ENCODE measurements around the gene SLIT3. TPM values are rescaled to one million over a fixed set of nuclear protein-coding genes. Genes with fewer than 3 reads are reported as not detected.

Gene SLIT3
- total and polyA plus RNA-seq, 9 of the 15 experiments (the other 6 are each of a cell fraction or from before 2014, with no cell fraction given) = 0.01 to 0.04 TPM; not detected in 7

DNA sequence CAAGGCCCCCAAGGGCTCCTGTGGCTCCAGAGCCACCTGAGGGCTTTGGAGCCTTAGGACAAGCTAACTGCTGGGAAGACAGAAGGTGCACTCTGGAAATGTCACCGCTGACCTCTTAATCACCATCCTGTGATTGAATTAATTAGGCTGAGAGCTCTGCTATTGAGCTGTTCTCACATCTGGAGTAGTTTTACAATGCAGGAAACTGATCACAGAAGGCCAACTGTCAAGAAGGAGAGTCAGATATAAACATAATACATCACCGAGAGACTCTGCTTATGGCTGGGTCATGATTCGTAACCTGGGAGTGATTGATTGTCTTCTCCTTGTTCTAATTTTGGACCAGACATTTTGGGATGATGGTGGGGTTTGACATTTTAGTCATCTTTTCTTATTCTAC, 226.1 kb downstream of the SLIT3 start:
- ChIA-PET POLR2A (no interaction called here), CTCF (ENCODE audit: low intra/inter-chr PET ratio) (no interaction called here)
- Histone ChIP-seq H2AFZ (ENCODE audit: low read depth, low read length) (no peak overlapping the region), H3K4me3 (no peak overlapping the region), H3K9ac (ENCODE audit: insufficient read depth in 1 of 2, low read depth in 2 of 2, low read length in 2 of 2) (no peak overlapping the region), H3K4me2 (ENCODE audit: insufficient read depth, low read length) (no peak overlapping the region), H3K79me2 (ENCODE audit: control insufficient read depth, insufficient read depth, low read length) (no peaks in the 10 kb centered on the region), H3K36me3 (ENCODE audit: control insufficient read depth, insufficient read depth, low read length) (no peaks in the 10 kb centered on the region), H3K4me1 (replicated peaks in 1 of 2; ENCODE audit: control insufficient read depth in 2 of 2, insufficient read depth in 2 of 2, low read length in 2 of 2) (no peaks in the 10 kb centered on the region), H4K20me1 (replicated peaks; ENCODE audit: control insufficient read depth, insufficient read depth, low read length) (no peaks in the 10 kb centered on the region; the same call in 1 of the 2 replicates), H3K9me3 (replicated peaks; ENCODE audit: control insufficient read depth, insufficient read depth, low read depth, low read length) (no peaks in the 10 kb centered on the region), H3K9me1 (ENCODE audit: control insufficient read depth, insufficient read depth, low read length) (no peaks in the 10 kb centered on the region), H3K27ac (ENCODE audit: extremely low read depth, low read depth, low read length) (no peak overlapping the region), H3K27me3 (ENCODE audit: control insufficient read depth in 2 of 2, insufficient read depth in 2 of 2, low read length in 2 of 2) (no peaks in the 10 kb centered on the region)
- in situ Hi-C loops (cut with MboI) (no loop called here), intact Hi-C loops (cut with micrococcal nuclease) (no loop called here)
- FAIRE-seq (no peak), ATAC-seq (no peak), DNase-seq (ENCODE audit: extremely low read depth in 1 of 4, low spot score in 3 of 4) (no peak)
- WGBS (ENCODE audit: insufficient coverage, low coverage, missing lambda C conversion rate) = 0% methylated on average over 3 of the region's 3 CpGs
- TF ChIP-seq ZNF143 (CRISPR knock-in tag; IDR thresholded peaks at IDR 0.05) = no peak
- no TSS peak for BruUV-seq (replicated peaks)

DNA sequence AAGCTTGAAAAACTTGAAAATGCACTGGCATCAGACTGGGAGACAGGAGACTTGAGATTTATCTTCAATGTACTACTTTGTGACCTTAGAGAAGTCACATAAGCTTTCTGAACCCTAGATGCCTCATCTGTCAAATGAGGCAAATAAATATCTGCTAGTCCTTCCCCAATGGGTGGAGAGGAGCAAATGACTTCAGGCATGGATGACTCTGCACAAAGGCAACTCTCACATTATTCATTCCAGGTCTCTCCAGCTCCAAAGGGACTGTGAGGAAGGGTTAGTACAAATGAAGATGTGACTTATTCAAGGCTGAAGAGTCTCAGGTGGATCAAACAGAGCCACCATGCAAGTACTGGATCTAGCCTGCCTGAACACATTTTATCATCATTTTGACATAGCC, 228.7 kb downstream of the SLIT3 start:
- Histone ChIP-seq H3K4me2 (ENCODE audit: insufficient read depth, low read length) (no peak overlapping the region), H3K36me3 (ENCODE audit: control insufficient read depth, insufficient read depth, low read length) (no peaks in the 10 kb centered on the region), H3K9ac (ENCODE audit: insufficient read depth in 1 of 2, low read depth in 2 of 2, low read length in 2 of 2) (no peak overlapping the region), H3K9me1 (ENCODE audit: control insufficient read depth, insufficient read depth, low read length) (no peaks in the 10 kb centered on the region), H2AFZ (ENCODE audit: low read depth, low read length) (no peak overlapping the region), H3K9me3 (replicated peaks; ENCODE audit: control insufficient read depth, insufficient read depth, low read depth, low read length) (no peaks in the 10 kb centered on the region), H4K20me1 (replicated peaks; ENCODE audit: control insufficient read depth, insufficient read depth, low read length) (no peaks in the 10 kb centered on the region; the same call in 1 of the 2 replicates), H3K27me3 (ENCODE audit: control insufficient read depth in 2 of 2, insufficient read depth in 2 of 2, low read length in 2 of 2) (no peaks in the 10 kb centered on the region), H3K27ac (ENCODE audit: extremely low read depth, low read depth, low read length) (no peak overlapping the region), H3K4me3 (no peak overlapping the region), H3K79me2 (ENCODE audit: control insufficient read depth, insufficient read depth, low read length) (no peaks in the 10 kb centered on the region), H3K4me1 (replicated peaks in 1 of 2; ENCODE audit: control insufficient read depth in 2 of 2, insufficient read depth in 2 of 2, low read length in 2 of 2) (no peaks in the 10 kb centered on the region)
- in situ Hi-C loops (cut with MboI) = no loop called here
- no TSS peak for BruUV-seq (replicated peaks)
- POLR2A ChIA-PET = no interaction called here
- DNase-seq (ENCODE audit: extremely low read depth in 1 of 4, low spot score in 3 of 4) (no peak), ATAC-seq (no peak), FAIRE-seq (no peak)
- CTCF ChIA-PET (ENCODE audit: low intra/inter-chr PET ratio) = no interaction called here
- intact Hi-C loops (cut with micrococcal nuclease) = no loop called here
- TF ChIP-seq SMAD3 (CRISPR knock-in tag; conservative IDR thresholded peaks at IDR 0.05) (no peak), HNRNPL (IDR thresholded peaks at IDR 0.05; ENCODE audit: low read depth, low read length) (no peak), ELF4 (CRISPR knock-in tag; IDR thresholded peaks at IDR 0.05) (no peak), ZFPM2 (CRISPR knock-in tag; IDR thresholded peaks at IDR 0.05) (no peak), ERF (CRISPR knock-in tag; IDR thresholded peaks at IDR 0.05) (no peak), DACH1 (IDR thresholded peaks at IDR 0.05; ENCODE audit: partially characterized antibody) (no peak), ESRRA (IDR thresholded peaks at IDR 0.05; ENCODE audit: borderline replicate concordance, low read depth) (no peak), ZNF75A (CRISPR knock-in tag; IDR thresholded peaks at IDR 0.05) (no peak), ZNF3 (CRISPR knock-in tag; IDR thresholded peaks at IDR 0.05) (no peak), PTRF (tag; IDR thresholded peaks at IDR 0.05) (no peak), MCM7 (IDR thresholded peaks at IDR 0.05) (no peak), SPI1 (IDR thresholded peaks at IDR 0.05; ENCODE audit: borderline replicate concordance, low read depth, low read length) (no peak), ZNF311 (CRISPR knock-in tag; IDR thresholded peaks at IDR 0.05) (no peak), RAD51 (IDR thresholded peaks at IDR 0.05; ENCODE audit: borderline replicate concordance, low read depth) (no peak)
- TF ChIP-seq, protein P1, sequence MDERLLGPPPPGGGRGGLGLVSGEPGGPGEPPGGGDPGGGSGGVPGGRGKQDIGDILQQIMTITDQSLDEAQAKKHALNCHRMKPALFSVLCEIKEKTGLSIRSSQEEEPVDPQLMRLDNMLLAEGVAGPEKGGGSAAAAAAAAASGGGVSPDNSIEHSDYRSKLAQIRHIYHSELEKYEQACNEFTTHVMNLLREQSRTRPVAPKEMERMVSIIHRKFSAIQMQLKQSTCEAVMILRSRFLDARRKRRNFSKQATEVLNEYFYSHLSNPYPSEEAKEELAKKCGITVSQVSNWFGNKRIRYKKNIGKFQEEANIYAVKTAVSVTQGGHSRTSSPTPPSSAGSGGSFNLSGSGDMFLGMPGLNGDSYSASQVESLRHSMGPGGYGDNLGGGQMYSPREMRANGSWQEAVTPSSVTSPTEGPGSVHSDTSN (CRISPR knock-in tag; IDR thresholded peaks at IDR 0.05; ENCODE audit: low read depth) = no peak
- TF ChIP-seq, protein P1 (tag; conservative IDR thresholded peaks at IDR 0.05; ENCODE audit: low read depth) = no peak
